ENCODE measurements around the gene PPM1F.

DNA sequence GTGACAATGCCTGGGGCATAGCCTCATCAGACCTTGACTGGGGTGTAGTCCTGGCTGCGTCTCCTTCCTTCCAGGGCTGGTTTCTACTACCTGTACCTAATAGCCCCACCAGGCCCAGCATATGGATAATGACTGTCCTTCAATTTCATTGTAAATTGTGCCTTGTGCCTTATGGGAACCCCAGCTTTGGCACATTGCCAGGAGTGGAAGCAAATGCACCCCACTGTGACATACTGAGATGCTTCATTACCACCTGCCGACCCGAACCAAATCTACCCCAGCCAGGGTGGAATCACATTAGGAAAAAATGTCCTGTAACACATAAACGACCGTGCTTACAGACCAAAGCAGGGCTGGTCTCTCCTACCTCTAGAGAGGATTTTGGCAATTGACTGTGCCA, 22.6 kb upstream of the PPM1F start:
- TF ChIP-seq, protein P1, sequence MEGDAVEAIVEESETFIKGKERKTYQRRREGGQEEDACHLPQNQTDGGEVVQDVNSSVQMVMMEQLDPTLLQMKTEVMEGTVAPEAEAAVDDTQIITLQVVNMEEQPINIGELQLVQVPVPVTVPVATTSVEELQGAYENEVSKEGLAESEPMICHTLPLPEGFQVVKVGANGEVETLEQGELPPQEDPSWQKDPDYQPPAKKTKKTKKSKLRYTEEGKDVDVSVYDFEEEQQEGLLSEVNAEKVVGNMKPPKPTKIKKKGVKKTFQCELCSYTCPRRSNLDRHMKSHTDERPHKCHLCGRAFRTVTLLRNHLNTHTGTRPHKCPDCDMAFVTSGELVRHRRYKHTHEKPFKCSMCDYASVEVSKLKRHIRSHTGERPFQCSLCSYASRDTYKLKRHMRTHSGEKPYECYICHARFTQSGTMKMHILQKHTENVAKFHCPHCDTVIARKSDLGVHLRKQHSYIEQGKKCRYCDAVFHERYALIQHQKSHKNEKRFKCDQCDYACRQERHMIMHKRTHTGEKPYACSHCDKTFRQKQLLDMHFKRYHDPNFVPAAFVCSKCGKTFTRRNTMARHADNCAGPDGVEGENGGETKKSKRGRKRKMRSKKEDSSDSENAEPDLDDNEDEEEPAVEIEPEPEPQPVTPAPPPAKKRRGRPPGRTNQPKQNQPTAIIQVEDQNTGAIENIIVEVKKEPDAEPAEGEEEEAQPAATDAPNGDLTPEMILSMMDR (IDR thresholded peaks at IDR 0.05): no peak
- TF ChIP-seq EZH2 (IDR thresholded peaks at IDR 0.05; ENCODE audit: borderline replicate concordance, insufficient read depth, low read depth, low read length, poor library complexity, severe bottlenecking): no peak

All from B cell (primary cell).